Hematopoietic multipotent progenitor cell (in vitro differentiated cells): Measurements from ENCODE around the gene SLC35A3. TPM values are rescaled to one million over a fixed set of nuclear protein-coding genes. Genes with fewer than 3 reads are reported as not detected.
"Not testable (repeated sequence)": the region's sequence is repeated elsewhere in the genome, so short reads cannot be mapped to it uniquely, and the experiment has no call there.

Source experiments
- DNase-seq, 3 donors: peaks; one replicate each; pipeline ENCODE4 v3.0.0-alpha.2; 2011 to 2015; ENCODE audit warnings: low read depth in 2 of 3, low spot score in 2 of 3
- total RNA-seq: library from RNA; depleted of rRNA; stranded (reverse); fragments of >200 nt; gene quantifications from one replicate; pipeline ENCODE4 v1.2.3, GENCODE V29; 2012

Gene SLC35A3
- total RNA-seq, 1 donor = 16.2 TPM

DNA sequence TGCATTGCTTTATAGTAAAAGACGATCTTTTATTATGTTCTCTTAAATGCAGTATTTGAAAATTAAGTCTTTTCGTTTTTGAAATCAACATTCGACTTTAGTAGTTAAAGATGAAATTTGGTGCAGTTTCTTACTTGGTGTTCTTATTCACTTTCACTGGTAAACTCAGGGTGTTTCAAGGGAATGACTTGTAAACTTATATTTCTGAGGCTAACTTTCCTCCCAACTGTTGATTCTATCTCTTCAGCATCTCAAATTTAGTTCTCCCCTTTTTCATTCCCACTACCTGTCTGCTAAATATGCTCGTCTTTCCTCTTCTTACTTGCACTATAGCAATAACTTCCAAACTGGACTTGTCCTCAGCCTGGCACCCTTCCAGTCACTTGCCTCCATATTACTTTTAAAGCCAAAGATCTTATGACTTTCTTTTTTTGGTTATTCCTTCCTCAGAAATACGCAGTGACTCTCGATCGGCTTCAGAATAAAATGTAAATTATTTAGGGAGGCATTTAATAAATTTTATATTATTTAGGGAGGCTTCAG, 988 bp downstream of the SLC35A3 start:
- DNase-seq = peak in 1 of 3 donors; percentile 1

- not testable (repeated sequence) for DNase-seq
These were observed 2.3 kb downstream of the SLC35A3 start for GRCh38 chr1:99972066-99972465.

GRCh38 chr1:99975529-99975928, 5.7 kb downstream of the SLC35A3 start:
- no peak for DNase-seq

- not testable (repeated sequence) for DNase-seq
These were observed 7.5 kb downstream of the SLC35A3 start for GRCh38 chr1:99977326-99977725.

- DNase-seq = no peak
These were observed 8.4 kb downstream of the SLC35A3 start for GRCh38 chr1:99978218-99978617.

- no peak for DNase-seq
These were observed 9.3 kb downstream of the SLC35A3 start for GRCh38 chr1:99979091-99979490.

GRCh38 chr1:99980928-99981327, 11.1 kb downstream of the SLC35A3 start:
- DNase-seq = no peak

DNA sequence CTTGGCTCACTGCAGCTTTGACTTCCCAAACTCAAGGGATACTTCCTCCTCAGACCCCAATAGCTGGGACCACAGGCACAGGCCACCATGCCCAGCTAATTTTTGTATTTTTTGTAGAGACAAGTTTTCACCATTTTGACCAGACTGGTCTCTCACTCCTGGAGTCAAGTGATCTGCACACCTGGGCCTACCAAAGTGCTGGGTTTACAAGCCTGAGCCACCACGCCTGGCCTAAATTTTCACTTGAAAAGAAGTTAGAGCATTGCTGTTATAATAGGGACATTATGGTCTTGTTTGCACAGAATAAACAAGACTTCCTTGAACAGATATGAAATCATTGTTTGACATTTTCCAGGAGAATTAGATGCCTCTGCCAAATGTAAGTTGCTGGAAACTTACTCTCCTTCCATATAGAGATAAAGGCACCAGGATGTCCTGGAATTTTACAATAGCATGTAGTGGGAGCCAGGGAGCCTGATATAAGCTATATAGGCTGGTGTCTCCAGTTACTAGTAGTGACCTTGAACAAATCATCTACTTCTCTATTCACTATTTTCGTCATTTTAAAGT, 16.9 kb downstream of the SLC35A3 start:
- DNase-seq = no peak

- no peak for DNase-seq
These were observed 18.5 kb downstream of the SLC35A3 start for GRCh38 chr1:99988210-99988765.

- DNase-seq = no peak
These were observed 22.4 kb downstream of the SLC35A3 start for GRCh38 chr1:99992044-99992722.

GRCh38 chr1:99992760-99993467, 23.1 kb downstream of the SLC35A3 start:
- no peak for DNase-seq

DNA sequence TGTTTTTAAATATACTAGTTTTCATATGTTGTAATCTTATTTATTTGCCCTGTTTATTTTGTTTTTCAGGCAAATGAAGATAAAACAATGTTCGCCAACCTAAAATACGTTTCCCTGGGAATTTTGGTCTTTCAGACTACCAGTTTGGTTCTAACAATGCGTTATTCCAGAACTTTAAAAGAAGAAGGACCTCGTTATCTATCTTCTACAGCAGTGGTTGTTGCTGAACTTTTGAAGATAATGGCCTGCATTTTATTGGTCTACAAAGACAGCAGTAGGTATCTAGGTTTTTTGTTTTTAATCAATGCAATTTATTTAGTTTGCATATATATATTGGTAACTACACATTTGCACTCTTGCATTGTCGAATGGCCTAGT, 23.7 kb downstream of the SLC35A3 start:
- DNase-seq = no peak

DNA sequence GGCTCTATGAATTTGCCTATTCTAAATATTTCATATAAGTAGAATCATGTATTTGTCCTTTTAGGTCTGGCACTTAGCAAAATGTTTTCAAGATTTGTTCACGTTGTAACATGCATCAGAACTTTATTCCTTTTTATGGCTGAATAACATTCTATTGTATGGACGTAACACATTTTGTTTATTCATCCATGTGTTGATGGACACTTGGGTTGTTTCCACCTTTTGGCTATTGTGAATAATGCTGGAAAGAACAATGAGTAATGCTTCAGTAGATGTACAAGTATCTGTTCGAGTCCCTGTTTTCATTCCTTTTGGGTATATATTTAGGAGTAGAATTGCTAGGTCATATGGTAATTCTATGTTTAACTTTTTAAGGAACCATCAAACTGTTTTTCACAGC, 24.7 kb downstream of the SLC35A3 start:
- no peak for DNase-seq

GRCh38 chr1:99996951-99997350, 27.2 kb downstream of the SLC35A3 start:
- no peak for DNase-seq

- no peak for DNase-seq
These were observed 31.7 kb downstream of the SLC35A3 start for GRCh38 chr1:100001462-100001861.

DNA sequence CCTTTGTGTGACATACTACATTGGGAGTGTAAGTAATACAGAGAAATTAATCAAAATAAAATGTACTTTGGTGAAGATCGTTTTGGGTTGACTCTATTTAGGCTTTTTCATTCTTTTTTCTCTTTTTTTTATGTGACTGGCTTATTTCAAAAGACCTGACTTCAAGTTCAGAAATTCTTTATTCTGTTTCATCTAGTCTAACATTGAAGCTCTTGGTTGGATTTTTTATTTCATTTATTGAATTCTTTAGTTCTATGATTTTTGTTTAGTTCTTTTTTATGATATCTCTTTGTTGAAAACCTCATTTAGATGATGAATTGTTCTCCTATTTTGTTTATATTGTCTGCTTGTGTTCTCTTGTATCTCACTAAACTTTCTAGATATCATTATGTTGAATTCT, 35.6 kb downstream of the SLC35A3 start:
- no peak for DNase-seq

DNA sequence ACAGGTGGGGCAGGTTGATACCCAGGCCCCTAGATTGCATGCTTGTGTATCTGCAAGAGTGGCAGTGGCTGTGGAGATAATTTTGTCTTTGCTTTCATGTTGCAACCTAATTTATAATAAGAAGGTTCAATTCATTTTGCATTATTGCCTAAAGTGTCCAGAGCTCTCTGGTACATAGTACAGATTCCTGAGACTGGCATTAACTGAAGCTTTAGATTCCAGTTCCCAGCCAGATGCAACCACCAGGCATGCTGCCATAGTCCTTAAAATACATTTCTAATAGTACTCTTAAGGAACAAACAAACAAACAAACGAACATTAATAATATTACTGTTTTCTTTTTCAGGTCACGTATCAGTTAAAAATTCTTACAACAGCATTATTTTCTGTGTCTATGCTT, 36.9 kb downstream of the SLC35A3 start:
- DNase-seq = no peak

DNA sequence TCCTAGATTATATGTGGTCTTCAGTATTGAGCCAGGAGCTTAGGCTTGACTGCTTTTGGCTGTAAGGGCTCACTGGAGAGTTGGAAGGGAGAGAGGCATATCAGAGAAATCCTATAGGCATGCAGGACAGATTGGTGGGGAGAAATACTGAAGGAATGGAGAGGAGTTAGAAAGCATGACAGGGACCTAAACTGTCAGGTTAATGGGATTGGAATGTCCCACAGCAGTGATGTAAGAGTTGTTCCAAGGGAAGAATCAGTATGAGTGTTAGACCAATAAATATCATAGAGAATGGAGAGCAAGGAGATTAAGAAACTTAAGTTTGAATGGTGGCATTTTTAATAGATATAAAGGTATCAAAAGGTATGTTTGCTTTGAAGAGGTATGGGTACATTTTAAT, 39.7 kb downstream of the SLC35A3 start:
- DNase-seq = no peak

- no peak for DNase-seq
These were observed 41.0 kb downstream of the SLC35A3 start for GRCh38 chr1:100010804-100011203.

DNA sequence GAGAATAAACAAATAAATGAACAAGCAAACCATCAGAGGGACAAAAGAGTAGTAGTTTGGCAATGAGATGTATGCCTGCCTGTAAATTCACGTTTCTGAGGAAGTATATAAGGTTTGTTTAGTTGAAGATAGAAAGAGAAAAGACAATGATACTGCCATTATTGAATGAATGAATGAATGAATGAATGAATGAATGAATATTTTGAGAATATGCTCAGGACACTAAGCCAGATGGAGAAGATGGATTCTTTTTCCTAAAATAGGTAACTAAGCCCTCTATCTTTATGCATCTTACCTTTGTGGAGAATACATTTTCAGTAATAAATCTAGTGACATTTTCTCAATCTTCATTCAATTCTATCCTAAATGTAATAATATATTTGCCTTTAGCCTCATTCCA, 49.4 kb downstream of the SLC35A3 start:
- no peak for DNase-seq

GRCh38 chr1:100023482-100023881, 53.7 kb downstream of the SLC35A3 start:
- DNase-seq = no peak

DNA sequence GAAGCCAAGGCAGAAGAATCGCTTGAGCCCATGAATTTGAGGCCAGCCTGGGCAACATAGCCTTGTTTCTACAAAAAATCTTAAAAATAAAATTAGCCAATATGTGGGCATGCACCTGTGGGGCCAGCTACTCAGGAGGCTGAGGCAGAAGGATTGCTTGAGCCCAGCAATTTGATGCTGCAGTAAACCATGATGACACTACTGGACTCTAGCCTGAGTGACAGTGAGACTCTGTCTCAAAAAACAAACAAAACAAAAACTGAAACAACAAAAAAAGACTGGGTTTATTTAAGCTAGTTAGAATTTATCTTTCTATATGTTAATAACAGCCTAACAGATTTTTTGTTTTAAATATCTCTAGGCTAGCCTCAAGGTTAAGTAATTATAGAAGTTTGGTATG, 57.4 kb downstream of the SLC35A3 start:
- no peak for DNase-seq
